GM12878 (cell line): ENCODE measurements around the gene RALGAPA2. TPM values are rescaled to one million over a fixed set of nuclear protein-coding genes. Genes with fewer than 3 reads are reported as not detected.

Source experiments
- ATAC-seq: fragments of 200-7000 bp; cut with Tn5 transposase; 3 replicates; pipeline ENCODE4 v1.9.1; 2020; ENCODE audit warnings: mild to moderate bottlenecking, moderate library complexity
- BruUV-seq: library from RNA; stranded (reverse); fragments of 400-500 nt; replicated peaks from 2 replicates; lab custom pipeline; 2021; lab: Mats Ljungman, UMichigan
- CTCF ChIA-PET: fragments of 300-600 bp; sonication (Branson Sonifier 250); formaldehyde crosslinking; extraction: SDS; loops from one replicate; lab custom pipeline; 2021; ENCODE audit warnings: inconsistent platforms; lab: Yijun Ruan, JAX
- POLR2A ChIA-PET: fragments of 350-600 bp; formaldehyde crosslinking; extraction: SDS; loops from one replicate; lab custom pipeline; 2021; ENCODE audit warnings: inconsistent platforms; lab: Charles Lee
- RAD21 ChIA-PET: fragments of 300-600 bp; sonication (Branson Sonifier 250); formaldehyde crosslinking; loops from one replicate; lab custom pipeline; 2023; ENCODE audit warnings: antibody characterized with exemption; ENCODE audit not compliant: unreplicated experiment; lab: Charles Lee
- SMC1A ChIA-PET: fragments of 300-600 bp; sonication (Branson Sonifier 250); formaldehyde crosslinking; loops from one replicate; lab custom pipeline; 2023; ENCODE audit not compliant: unreplicated experiment, uncharacterized antibody; lab: Charles Lee
- DNase-seq: peaks from one replicate; pipeline ENCODE4 v3.0.0-alpha.2; 2011; ENCODE audit warnings: low read depth, low spot score
- FAIRE-seq: peaks from 3 replicates; lab custom pipeline; 2011; peaks lifted over from hg19 to GRCh38; lab: Jason Lieb, UNC
- H2AFZ ChIP-seq: 2 replicates; pipeline ENCODE4 v1.6.0; 2011; ENCODE audit warnings: low read depth, low read length, control low read depth; ENCODE audit not compliant: control insufficient read depth
- H3K27ac ChIP-seq: 2 replicates; pipeline ENCODE4 v1.5.1; 2011; ENCODE audit warnings: control low read depth; ENCODE audit not compliant: control insufficient read depth, insufficient read depth
- H3K27me3 ChIP-seq, 2 experiments: replicated peaks in 1 of 2; 2 replicates each; pipeline versions ENCODE4 v1.6.0 to v1.6.1; 2011; ENCODE audit warnings: low read length in 1 of 2; ENCODE audit not compliant: control insufficient read depth in 2 of 2, insufficient read depth in 2 of 2
- H3K36me3 ChIP-seq, 2 experiments: 2 replicates each; pipeline ENCODE4 v1.5.1; 2011; ENCODE audit warnings: low read length in 1 of 2; ENCODE audit not compliant: control insufficient read depth in 2 of 2, insufficient read depth in 2 of 2
- H3K4me1 ChIP-seq: 2 replicates; pipeline ENCODE4 v1.6.1; 2011; ENCODE audit warnings: mild to moderate bottlenecking, low read length, moderate library complexity, mixed read lengths; ENCODE audit not compliant: control insufficient read depth, insufficient read depth
- H3K4me2 ChIP-seq: 2 replicates; pipeline ENCODE4 v1.6.0; 2011; ENCODE audit warnings: control low read depth; ENCODE audit not compliant: control insufficient read depth, insufficient read depth
- H3K4me3 ChIP-seq: fragments of 200-600 bp; sonication (generic); 2 replicates; pipeline ENCODE4 v1.5.1; 2016
- H3K79me2 ChIP-seq: 2 replicates; pipeline ENCODE4 v1.6.0; 2011; ENCODE audit warnings: low read length; ENCODE audit not compliant: control insufficient read depth, insufficient read depth
- H3K9ac ChIP-seq: 2 replicates; pipeline ENCODE4 v1.8.0; 2011; ENCODE audit warnings: low read length, control low read depth, mixed read lengths; ENCODE audit not compliant: control insufficient read depth, insufficient read depth
- H3K9me3 ChIP-seq: replicated peaks from 3 replicates; pipeline ENCODE4 v1.5.1; 2011; ENCODE audit warnings: mild to moderate bottlenecking, low read length; ENCODE audit not compliant: control insufficient read depth, insufficient read depth
- H4K20me1 ChIP-seq: 2 replicates; pipeline ENCODE4 v1.6.0; 2011; ENCODE audit not compliant: control insufficient read depth, insufficient read depth
- CBFB ChIP-seq: IDR thresholded peaks from 2 replicates; pipeline ENCODE4 v1.6.1; 2016; ENCODE audit warnings: antibody characterized with exemption, low read depth
- CHD4 ChIP-seq: fragments of 200-600 bp; sonication (generic); IDR thresholded peaks from 2 replicates; pipeline ENCODE4 v1.6.1; 2016; ENCODE audit warnings: mild to moderate bottlenecking
- CREM ChIP-seq: IDR thresholded peaks from 2 replicates; pipeline ENCODE4 v1.6.1; 2014; ENCODE audit warnings: antibody characterized with exemption, low read depth
- ETV6 ChIP-seq, 2 experiments: fragments of 450-650 bp in 1 of 2; IDR thresholded peaks in 1 of 2; conservative IDR thresholded peaks in 1 of 2; 2 replicates each; pipeline ENCODE4 v1.6.1; 2014; ENCODE audit warnings: antibody characterized with exemption in 1 of 2, borderline replicate concordance in 1 of 2, low read depth in 1 of 2, mild to moderate bottlenecking in 1 of 2, moderate library complexity in 1 of 2
- HDAC2 ChIP-seq: fragments of 200-600 bp; sonication (generic); IDR thresholded peaks from 2 replicates; pipeline ENCODE4 v1.6.1; 2017
- IKZF1 ChIP-seq: fragments of 450-650 bp; conservative IDR thresholded peaks from 2 replicates; pipeline ENCODE4 v1.6.1; 2017; ENCODE audit warnings: antibody characterized with exemption, mild to moderate bottlenecking
- NFIC ChIP-seq: IDR thresholded peaks from 2 replicates; pipeline ENCODE4 v1.6.1; 2012; ENCODE audit warnings: low read depth, mild to moderate bottlenecking, inconsistent platforms, low read length, moderate library complexity
- NFYA ChIP-seq: IDR thresholded peaks from 2 replicates; pipeline ENCODE4 v1.6.1; 2011; ENCODE audit warnings: low read depth, mild to moderate bottlenecking, low read length, improper control_type of control experiment, borderline replicate concordance
- RCOR1 ChIP-seq: conservative IDR thresholded peaks from 2 replicates; pipeline ENCODE4 v1.6.1; 2012; ENCODE audit warnings: low read depth, low read length, improper control_type of control experiment
- STAT1 ChIP-seq: fragments of 450-650 bp; conservative IDR thresholded peaks from 2 replicates; pipeline ENCODE4 v1.6.1; 2014; ENCODE audit warnings: antibody characterized with exemption, mild to moderate bottlenecking
- WGBS: methylation state at CpG from one replicate; pipeline ENCODE4 v1.1.6; 2016; ENCODE audit warnings: low lambda C conversion rate; ENCODE audit not compliant: insufficient replicate concordance, insufficient coverage; ENCODE audit errors: missing lambda C conversion rate; 5-methylcytosine and 5-hydroxymethylcytosine counted together
- in situ Hi-C: fragments of 300-500 bp; cut with MboI; formaldehyde crosslinking; loops from 9 replicates; pipeline ENCODE4 v1.14.3; 2018; ENCODE audit warnings: mixed read lengths
- intact Hi-C: fragments of 100-400 bp; cut with micrococcal nuclease; formaldehyde crosslinking; loops from one replicate; pipeline ENCODE4 v1.14.2; 2022; ENCODE audit not compliant: unreplicated experiment
- polyA plus RNA-seq, 11 experiments: library from polyadenylated mRNA; depleted of rRNA in 4 of 11; unstranded in 6 of 11; stranded (reverse) in 5 of 11; fragments of >200 nt; fragmentation: Nextera tagmentation in 4 of 11; fragmentation: Illumina TruSeq in 1 of 11; extraction: Ambion mirVana in 4 of 11; extraction: Trizol in 1 of 11; gene quantifications; 1 replicate in 1 of 11; 2 replicates in 10 of 11; pipeline versions ENCODE4 v1.2.1 to v1.2.3, GENCODE V29; 2011 to 2016; ENCODE audit warnings: inconsistent platforms in 2 of 11, missing spikeins in 2 of 11, low read depth in 1 of 11
- total RNA-seq, 4 experiments: library from RNA; depleted of rRNA in 3 of 4; stranded (reverse); fragments of >200 nt in 3 of 4; fragmentation: Illumina TruSeq in 1 of 4; extraction: Trizol in 1 of 4; gene quantifications; 2 replicates each; pipeline versions ENCODE4 v1.2.1 to v1.2.3, GENCODE V29; 2013 to 2021
- TF ChIP-seq, protein P1 (sequence below), 3 experiments: IDR thresholded peaks in 2 of 3; conservative IDR thresholded peaks in 1 of 3; 2 replicates each; pipeline ENCODE4 v1.5.1; 2011; ENCODE audit warnings: low read depth in 3 of 3, low read length in 3 of 3, mild to moderate bottlenecking in 3 of 3, control low read depth in 2 of 3, moderate library complexity in 2 of 3, inconsistent platforms in 1 of 3, mixed read lengths in 1 of 3; ENCODE audit not compliant: control insufficient read depth in 2 of 3, insufficient read depth in 1 of 3; ENCODE audit errors: extremely low read depth in 1 of 3
- TF ChIP-seq, protein P2 (sequence below): IDR thresholded peaks from 2 replicates; pipeline ENCODE4 v1.6.1; 2011; ENCODE audit warnings: low read depth, mild to moderate bottlenecking, low read length, moderate library complexity, borderline replicate concordance; ENCODE audit errors: extremely low read depth
- TF ChIP-seq, protein P3 (sequence below): IDR thresholded peaks from 2 replicates; pipeline ENCODE4 v1.6.1; 2012; ENCODE audit warnings: low read depth, low read length, improper control_type of control experiment
- TF ChIP-seq, protein P4 (sequence below): IDR thresholded peaks from 2 replicates; pipeline ENCODE4 v1.6.1; 2011; ENCODE audit warnings: low read depth, low read length, improper control_type of control experiment, borderline replicate concordance
- TF ChIP-seq, protein P5 (sequence below): fragments of 450-650 bp; conservative IDR thresholded peaks from 2 replicates; pipeline ENCODE4 v1.6.1; 2017; ENCODE audit warnings: mild to moderate bottlenecking, moderate library complexity

The RALGAPA2 gene
- total and polyA plus RNA-seq, 10 of the 15 experiments (the other 5 are each of a cell fraction or from before 2014, with no cell fraction given): 2.9 to 29.4 (median 19.6) TPM

DNA sequence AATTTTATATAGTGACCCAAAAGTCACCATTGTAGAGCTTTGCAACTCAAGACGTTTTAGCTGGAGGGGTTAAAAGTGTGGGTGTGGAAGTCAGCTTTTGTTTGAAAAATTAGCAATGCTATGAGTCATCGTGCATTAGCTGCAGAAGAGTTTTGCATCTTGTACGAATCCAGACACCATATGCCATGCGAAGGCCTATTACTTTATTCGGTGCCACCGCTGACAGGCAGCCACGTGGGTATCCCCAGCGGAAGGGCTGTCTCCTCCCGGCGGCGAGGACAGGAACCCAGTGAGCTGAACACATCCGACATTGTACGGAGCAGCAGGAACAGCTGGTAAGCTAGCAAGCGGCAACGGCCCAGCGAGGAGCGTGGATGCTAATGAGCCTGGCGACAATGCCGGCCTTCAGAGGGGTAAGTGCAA lies 260.2 kb downstream of the RALGAPA2 start:
- peak overlapping the region; percentile 93 for H3K4me2 ChIP-seq
- H3K36me3 ChIP-seq: peaks cover 2 to 3% of the 10 kb centered on the region in 2 experiments; a peak in 2 of 4 replicates
- no peaks in the 10 kb centered on the region for H3K9me3 ChIP-seq
- H4K20me1 ChIP-seq: no peaks in the 10 kb centered on the region
- H3K4me3 ChIP-seq: peak overlapping the region; percentile 54; the same call in 1 of the 2 replicates
- H3K27me3 ChIP-seq: no peaks in the 10 kb centered on the region
- CTCF ChIA-PET: interaction anchor here (0.6 to 6.0 kb wide), 13 partner anchors 9 to 142 kb away, joined by 3 to 42 read pairs (median 5); no protein-coding TSS in a partner anchor
- peak overlapping the region; percentile 54 for H3K9ac ChIP-seq
- intact Hi-C loops: loop anchor here (2.0 to 10.0 kb wide), 2 partner anchors 15 to 627 kb away; no protein-coding TSS in a partner anchor
- RAD21 ChIA-PET: interaction anchor here (0.9 to 3.1 kb wide), 14 partner anchors 8 to 142 kb away, joined by 3 to 27 read pairs (median 5); no protein-coding TSS in a partner anchor
- peak overlapping the region; percentile 73 for H3K27ac ChIP-seq
- ATAC-seq (peak; percentile 95), FAIRE-seq (peak; percentile 18), DNase-seq (peak; percentile 63)
- BruUV-seq: no TSS peak
- in situ Hi-C loops: no loop called here
- peak overlapping the region; percentile 80 for H2AFZ ChIP-seq
- WGBS: 2% methylated on average over 19 of the region's 19 CpGs
- SMC1A ChIA-PET: interaction anchor here (0.8 to 13.7 kb wide), 11 partner anchors 10 to 370 kb away, joined by 3 to 163 read pairs (median 5); no protein-coding TSS in a partner anchor
- POLR2A ChIA-PET: interaction anchor here (1.3 to 6.4 kb wide), 2 partner anchors 12 to 110 kb away, joined by 3 to 46 read pairs; no protein-coding TSS in a partner anchor
- no peaks in the 10 kb centered on the region; the same call in 1 of the 2 replicates for H3K79me2 ChIP-seq
- peaks cover 25% of the 10 kb centered on the region for H3K4me1 ChIP-seq
- TF ChIP-seq, protein P1, sequence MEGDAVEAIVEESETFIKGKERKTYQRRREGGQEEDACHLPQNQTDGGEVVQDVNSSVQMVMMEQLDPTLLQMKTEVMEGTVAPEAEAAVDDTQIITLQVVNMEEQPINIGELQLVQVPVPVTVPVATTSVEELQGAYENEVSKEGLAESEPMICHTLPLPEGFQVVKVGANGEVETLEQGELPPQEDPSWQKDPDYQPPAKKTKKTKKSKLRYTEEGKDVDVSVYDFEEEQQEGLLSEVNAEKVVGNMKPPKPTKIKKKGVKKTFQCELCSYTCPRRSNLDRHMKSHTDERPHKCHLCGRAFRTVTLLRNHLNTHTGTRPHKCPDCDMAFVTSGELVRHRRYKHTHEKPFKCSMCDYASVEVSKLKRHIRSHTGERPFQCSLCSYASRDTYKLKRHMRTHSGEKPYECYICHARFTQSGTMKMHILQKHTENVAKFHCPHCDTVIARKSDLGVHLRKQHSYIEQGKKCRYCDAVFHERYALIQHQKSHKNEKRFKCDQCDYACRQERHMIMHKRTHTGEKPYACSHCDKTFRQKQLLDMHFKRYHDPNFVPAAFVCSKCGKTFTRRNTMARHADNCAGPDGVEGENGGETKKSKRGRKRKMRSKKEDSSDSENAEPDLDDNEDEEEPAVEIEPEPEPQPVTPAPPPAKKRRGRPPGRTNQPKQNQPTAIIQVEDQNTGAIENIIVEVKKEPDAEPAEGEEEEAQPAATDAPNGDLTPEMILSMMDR (IDR thresholded peaks at IDR 0.05 in 2 of 3, conservative IDR thresholded peaks at IDR 0.05 in 1 of 3; ENCODE audit: control insufficient read depth in 2 of 3, extremely low read depth in 1 of 3, insufficient read depth in 1 of 3, low read depth in 3 of 3, low read length in 3 of 3): peak in 1 of 3 experiments; percentile 4; a peak in 1 of 6 replicates
- TF ChIP-seq NFIC (peak; percentile 67; the same call in 1 of the 2 replicates), CREM (peak; percentile 57; the same call in 1 of the 2 replicates), ETV6 (conservative IDR thresholded peaks at IDR 0.05 in 1 of 2, IDR thresholded peaks at IDR 0.05 in 1 of 2; ENCODE audit: borderline replicate concordance in 1 of 2, low read depth in 1 of 2) (no peak), STAT1 (no peak), CHD4 (no peak), CBFB (no peak), NFYA (no peak), HDAC2 (no peak), RCOR1 (no peak), IKZF1 (0 out of 2 replicates have a peak, but pooled peaks have one; percentile 23)
- TF ChIP-seq, protein P2, sequence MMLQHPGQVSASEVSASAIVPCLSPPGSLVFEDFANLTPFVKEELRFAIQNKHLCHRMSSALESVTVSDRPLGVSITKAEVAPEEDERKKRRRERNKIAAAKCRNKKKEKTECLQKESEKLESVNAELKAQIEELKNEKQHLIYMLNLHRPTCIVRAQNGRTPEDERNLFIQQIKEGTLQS: no peak
- TF ChIP-seq, protein P3, sequence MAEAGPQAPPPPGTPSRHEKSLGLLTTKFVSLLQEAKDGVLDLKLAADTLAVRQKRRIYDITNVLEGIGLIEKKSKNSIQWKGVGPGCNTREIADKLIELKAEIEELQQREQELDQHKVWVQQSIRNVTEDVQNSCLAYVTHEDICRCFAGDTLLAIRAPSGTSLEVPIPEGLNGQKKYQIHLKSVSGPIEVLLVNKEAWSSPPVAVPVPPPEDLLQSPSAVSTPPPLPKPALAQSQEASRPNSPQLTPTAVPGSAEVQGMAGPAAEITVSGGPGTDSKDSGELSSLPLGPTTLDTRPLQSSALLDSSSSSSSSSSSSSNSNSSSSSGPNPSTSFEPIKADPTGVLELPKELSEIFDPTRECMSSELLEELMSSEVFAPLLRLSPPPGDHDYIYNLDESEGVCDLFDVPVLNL: no peak
- TF ChIP-seq, protein P4, sequence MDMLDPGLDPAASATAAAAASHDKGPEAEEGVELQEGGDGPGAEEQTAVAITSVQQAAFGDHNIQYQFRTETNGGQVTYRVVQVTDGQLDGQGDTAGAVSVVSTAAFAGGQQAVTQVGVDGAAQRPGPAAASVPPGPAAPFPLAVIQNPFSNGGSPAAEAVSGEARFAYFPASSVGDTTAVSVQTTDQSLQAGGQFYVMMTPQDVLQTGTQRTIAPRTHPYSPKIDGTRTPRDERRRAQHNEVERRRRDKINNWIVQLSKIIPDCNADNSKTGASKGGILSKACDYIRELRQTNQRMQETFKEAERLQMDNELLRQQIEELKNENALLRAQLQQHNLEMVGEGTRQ: no peak; the same call in 1 of the 2 replicates
- TF ChIP-seq, protein P5, sequence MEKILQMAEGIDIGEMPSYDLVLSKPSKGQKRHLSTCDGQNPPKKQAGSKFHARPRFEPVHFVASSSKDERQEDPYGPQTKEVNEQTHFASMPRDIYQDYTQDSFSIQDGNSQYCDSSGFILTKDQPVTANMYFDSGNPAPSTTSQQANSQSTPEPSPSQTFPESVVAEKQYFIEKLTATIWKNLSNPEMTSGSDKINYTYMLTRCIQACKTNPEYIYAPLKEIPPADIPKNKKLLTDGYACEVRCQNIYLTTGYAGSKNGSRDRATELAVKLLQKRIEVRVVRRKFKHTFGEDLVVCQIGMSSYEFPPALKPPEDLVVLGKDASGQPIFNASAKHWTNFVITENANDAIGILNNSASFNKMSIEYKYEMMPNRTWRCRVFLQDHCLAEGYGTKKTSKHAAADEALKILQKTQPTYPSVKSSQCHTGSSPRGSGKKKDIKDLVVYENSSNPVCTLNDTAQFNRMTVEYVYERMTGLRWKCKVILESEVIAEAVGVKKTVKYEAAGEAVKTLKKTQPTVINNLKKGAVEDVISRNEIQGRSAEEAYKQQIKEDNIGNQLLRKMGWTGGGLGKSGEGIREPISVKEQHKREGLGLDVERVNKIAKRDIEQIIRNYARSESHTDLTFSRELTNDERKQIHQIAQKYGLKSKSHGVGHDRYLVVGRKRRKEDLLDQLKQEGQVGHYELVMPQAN: no peak; the same call in 1 of the 2 replicates
